Body of pancreas (tissue), 4 donors: Measurements from ENCODE around the gene SCMH1.

ENCODE experiments used
- CTCF ChIP-seq, 7 experiments: fragments of 450-650 bp in 4 of 7; fragments of 200-600 bp in 3 of 7; sonication (generic) in 3 of 7; IDR thresholded peaks; one replicate each; pipeline ENCODE4 v1.5.1; 2016 to 2019; ENCODE audit warnings: antibody characterized with exemption in 7 of 7
- POLR2A ChIP-seq, 3 donors: fragments of 450-650 bp; IDR thresholded peaks; one replicate each; pipeline ENCODE4 v1.6.1; 2016; ENCODE audit warnings: antibody characterized with exemption in 3 of 3, mild to moderate bottlenecking in 2 of 3

DNA sequence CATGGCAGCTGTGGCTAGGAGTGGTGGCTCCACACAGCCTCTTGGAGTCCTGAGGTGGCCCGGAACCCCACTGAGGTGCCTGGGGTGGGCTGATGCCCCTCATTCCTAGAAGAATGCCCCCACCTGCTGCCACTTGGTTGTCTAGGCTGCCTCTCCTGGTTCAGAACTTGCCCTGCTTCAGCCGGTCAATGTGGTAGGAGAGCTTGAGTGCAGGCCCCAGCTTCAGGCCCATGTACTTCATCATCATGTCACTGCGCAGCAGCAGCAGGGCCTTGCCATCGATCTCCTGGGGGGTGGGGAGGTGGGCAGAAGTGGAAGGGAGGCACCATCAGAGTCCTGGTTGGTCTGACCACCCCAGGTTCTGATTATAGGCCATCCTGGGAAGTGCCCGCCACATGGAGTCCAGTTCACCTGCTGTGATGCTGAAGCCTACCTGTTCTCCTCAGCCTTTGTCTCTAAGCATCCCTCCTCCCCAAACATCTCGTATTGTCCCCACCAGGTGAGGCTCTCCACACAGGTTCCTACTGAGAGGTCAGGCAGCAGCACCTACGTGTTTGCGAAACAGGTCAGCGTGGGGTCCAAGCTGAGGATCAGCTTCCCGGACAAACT is 214.0 kb downstream of the SCMH1 start:
- TF ChIP-seq CTCF (IDR thresholded peaks at IDR 0.05) (no peak), POLR2A (IDR thresholded peaks at IDR 0.05) (no peak)
